WTC11 (cell line): Measurements from ENCODE around the gene TEX51.

Source experiments
- IRF2 ChIP-seq: sonication (generic); formaldehyde crosslinking; IDR thresholded peaks from 2 replicates; pipeline ENCODE4 v1.8.0; 2022; ENCODE audit warnings: low read depth, missing genetic modification reagents, borderline replicate concordance
- NR3C1 ChIP-seq: sonication (generic); formaldehyde crosslinking; conservative IDR thresholded peaks from 2 replicates; pipeline ENCODE4 v1.8.1; 2023; ENCODE audit warnings: low read depth, mild to moderate bottlenecking, missing genetic modification reagents

- TF ChIP-seq NR3C1 (CRISPR knock-in tag) (no peak), IRF2 (CRISPR knock-in tag) (no peak)
Measured at GRCh38 chr2:126902152-126902835, 3.6 kb downstream of the TEX51 start.
